Naive thymus-derived CD4-positive, alpha-beta T cell (primary cell): ENCODE results near the gene ANO4. TPM values are rescaled to one million over a fixed set of nuclear protein-coding genes. Genes with fewer than 3 reads are reported as not detected.

Source experiments
- ATAC-seq: fragments of 150-1000 bp; cut with Tn5 transposase; 2 replicates; pipeline ENCODE4 v1.10.0; 2021; ENCODE audit warnings: mild to moderate bottlenecking, moderate library complexity
- CTCF ChIA-PET: fragments of 350-600 bp; sonication (Branson Sonifier 250); formaldehyde crosslinking; loops from one replicate; lab custom pipeline; 2021; ENCODE audit warnings: antibody characterized with exemption; lab: Charles Lee
- POLR2A ChIA-PET: fragments of 350-600 bp; sonication (Branson Sonifier 250); formaldehyde crosslinking; loops from one replicate; lab custom pipeline; 2021; ENCODE audit warnings: antibody characterized with exemption, inconsistent platforms; lab: Charles Lee
- DNase-seq, 9 donors: peaks; one replicate each; pipeline versions ENCODE4 v3.0.0 to v3.0.0-alpha.2; 2020 to 2022; ENCODE audit warnings: mixed read lengths in 1 of 9
- H3K27ac ChIP-seq: one replicate; pipeline ENCODE4 v1.7.0; 2013; ENCODE audit warnings: mild to moderate bottlenecking, low read depth, low read length, moderate library complexity
- H3K27me3 ChIP-seq, 2 donors: one replicate each; pipeline ENCODE4 v1.7.0; 2013; ENCODE audit warnings: low read length in 2 of 2, mild to moderate bottlenecking in 2 of 2, moderate library complexity in 2 of 2; ENCODE audit not compliant: control insufficient read depth in 2 of 2, insufficient read depth in 2 of 2
- H3K36me3 ChIP-seq, 3 experiments: 1 replicate in 2 of 3; 2 replicates in 1 of 3; pipeline ENCODE4 v1.7.0; 2013; ENCODE audit warnings: low read length in 3 of 3, mild to moderate bottlenecking in 3 of 3, moderate library complexity in 1 of 3; ENCODE audit not compliant: insufficient read depth in 3 of 3, control insufficient read depth in 2 of 3
- H3K4me1 ChIP-seq, 2 donors: one replicate each; pipeline ENCODE4 v1.7.0; 2013; ENCODE audit warnings: low read length in 2 of 2, mild to moderate bottlenecking in 2 of 2, moderate library complexity in 1 of 2; ENCODE audit not compliant: control insufficient read depth in 2 of 2, insufficient read depth in 2 of 2
- H3K4me3 ChIP-seq: 2 replicates; pipeline ENCODE4 v1.7.0; 2013; ENCODE audit warnings: mild to moderate bottlenecking, low read length
- H3K9me3 ChIP-seq, 3 experiments: 1 replicate in 2 of 3; 2 replicates in 1 of 3; pipeline ENCODE4 v1.7.0; 2013; ENCODE audit warnings: low read length in 3 of 3; ENCODE audit not compliant: control insufficient read depth in 2 of 3
- H3K27ac Mint-ChIP-seq, 9 donors: one replicate each; pipeline ENCODE4 v1.8.0; 2020 to 2022; ENCODE audit warnings: mixed read lengths in 9 of 9, mild to moderate bottlenecking in 8 of 9, moderate library complexity in 5 of 9, inconsistent platforms in 2 of 9
- H3K27me3 Mint-ChIP-seq, 5 donors: one replicate each; pipeline ENCODE4 v1.8.0; 2021 to 2022; ENCODE audit warnings: mixed read lengths in 5 of 5, mild to moderate bottlenecking in 1 of 5
- H3K36me3 Mint-ChIP-seq, 5 donors: one replicate each; pipeline ENCODE4 v1.8.0; 2020 to 2022; ENCODE audit warnings: mixed read lengths in 5 of 5, mild to moderate bottlenecking in 3 of 5, inconsistent platforms in 1 of 5
- H3K4me1 Mint-ChIP-seq, 7 donors: one replicate each; pipeline ENCODE4 v1.8.0; 2020 to 2022; ENCODE audit warnings: mixed read lengths in 7 of 7, mild to moderate bottlenecking in 3 of 7, inconsistent platforms in 1 of 7
- H3K4me3 Mint-ChIP-seq, 10 donors: one replicate each; pipeline ENCODE4 v1.8.0; 2020 to 2022; ENCODE audit warnings: mild to moderate bottlenecking in 10 of 10, mixed read lengths in 10 of 10, moderate library complexity in 6 of 10, inconsistent platforms in 2 of 10
- H3K9me3 Mint-ChIP-seq, 11 donors: one replicate each; pipeline ENCODE4 v1.8.0; 2020 to 2022; ENCODE audit warnings: mixed read lengths in 11 of 11, mild to moderate bottlenecking in 4 of 11, inconsistent platforms in 1 of 11, moderate library complexity in 1 of 11
- intact Hi-C, 2 donors: fragments of 100-400 bp; cut with micrococcal nuclease; formaldehyde crosslinking; loops; one replicate each; pipeline ENCODE4 v1.15.1; 2023
- polyA plus RNA-seq, 2 donors: library from polyadenylated mRNA; unstranded; fragments of 300-500 nt; fragmentation: Illumina TruSeq; gene quantifications; one replicate each; pipeline ENCODE4 v1.2.3, GENCODE V29; 2021
- total RNA-seq, 6 experiments: library from RNA in 5 of 6; stranded (reverse) in 5 of 6; gene quantifications; 1 replicate in 5 of 6; 2 replicates in 1 of 6; pipeline ENCODE4 v1.2.3 and lab custom pipeline; 2021 to 2026

Gene ANO4
- total and polyA plus RNA-seq, 7 experiments from 2014 or later: not detected

- peaks cover 0 to 9% (median 0%) of the 10 kb centered on the region in 5 donors for H3K27me3 Mint-ChIP-seq
- Histone ChIP-seq H3K4me1 (no peaks in the 10 kb centered on the region), H3K27me3 (no peaks in the 10 kb centered on the region), H3K9me3 (no peaks in the 10 kb centered on the region), H3K36me3 (no peaks in the 10 kb centered on the region), H3K27ac (no peak overlapping the region), H3K4me3 (no peak overlapping the region)
- intact Hi-C loops: no loop called here
- peaks cover 0 to 5% (median 0%) of the 10 kb centered on the region in 5 donors for H3K36me3 Mint-ChIP-seq
- no peak for ATAC-seq
- H3K4me3 Mint-ChIP-seq: no peak overlapping the region
- peak overlapping the region in 1 of 9 donors; percentile 71 for H3K27ac Mint-ChIP-seq
- ChIA-PET CTCF (no interaction called here), POLR2A (no interaction called here)
- peaks cover under 1 to 22% (median 5%) of the 10 kb centered on the region in 11 donors for H3K9me3 Mint-ChIP-seq
- no peak for DNase-seq
- H3K4me1 Mint-ChIP-seq: no peaks in the 10 kb centered on the region
These were observed 220.5 kb downstream of the ANO4 start for GRCh38 chr12:101015044-101015443.

GRCh38 chr12:101018540-101018939 is 224.0 kb downstream of the ANO4 start:
- no peaks in the 10 kb centered on the region for H3K27me3 ChIP-seq
- H3K9me3 ChIP-seq: no peaks in the 10 kb centered on the region
- Mint-ChIP-seq H3K4me3 (no peak overlapping the region), H3K27ac (no peak overlapping the region), H3K27me3 (peaks cover 0 to 9% (median 0%) of the 10 kb centered on the region in 5 donors), H3K9me3 (peaks cover 0 to 13% (median 5%) of the 10 kb centered on the region in 11 donors), H3K4me1 (no peaks in the 10 kb centered on the region), H3K36me3 (peaks cover 0 to 5% (median 0%) of the 10 kb centered on the region in 5 donors)
- no peak overlapping the region for H3K4me3 ChIP-seq
- ChIA-PET CTCF (no interaction called here), POLR2A (no interaction called here)
- intact Hi-C loops: no loop called here
- no peaks in the 10 kb centered on the region for H3K4me1 ChIP-seq
- DNase-seq: no peak
- H3K27ac ChIP-seq: no peak overlapping the region
- no peaks in the 10 kb centered on the region for H3K36me3 ChIP-seq
- ATAC-seq: no peak

GRCh38 chr12:101019201-101019600 is 224.6 kb downstream of the ANO4 start:
- H3K27ac Mint-ChIP-seq: no peak overlapping the region
- no peak for DNase-seq

GRCh38 chr12:101019667-101020066 is 225.1 kb downstream of the ANO4 start:
- no peak for DNase-seq
- H3K4me3 Mint-ChIP-seq: no peak overlapping the region
- Histone ChIP-seq H3K27ac (no peak overlapping the region), H3K4me1 (no peaks in the 10 kb centered on the region), H3K9me3 (no peaks in the 10 kb centered on the region), H3K27me3 (no peaks in the 10 kb centered on the region), H3K4me3 (no peak overlapping the region), H3K36me3 (no peaks in the 10 kb centered on the region)
- ChIA-PET CTCF (no interaction called here), POLR2A (no interaction called here)
- no peaks in the 10 kb centered on the region for H3K4me1 Mint-ChIP-seq
- no peak overlapping the region for H3K27ac Mint-ChIP-seq
- intact Hi-C loops: no loop called here
- peaks cover 0 to 5% (median 0%) of the 10 kb centered on the region in 5 donors for H3K36me3 Mint-ChIP-seq
- H3K27me3 Mint-ChIP-seq: peaks cover 0 to 9% (median 0%) of the 10 kb centered on the region in 5 donors
- peaks cover 0 to 10% (median 5%) of the 10 kb centered on the region in 11 donors for H3K9me3 Mint-ChIP-seq
- ATAC-seq: no peak

More at GRCh38 chr12:101019201-101019600, 224.6 kb downstream of the ANO4 start:
- Mint-ChIP-seq H3K9me3 (peaks cover 0 to 10% (median 5%) of the 10 kb centered on the region in 11 donors), H3K36me3 (peaks cover 0 to 5% (median 0%) of the 10 kb centered on the region in 5 donors), H3K4me1 (no peaks in the 10 kb centered on the region), H3K27me3 (peaks cover 0 to 9% (median 0%) of the 10 kb centered on the region in 5 donors), H3K4me3 (no peak overlapping the region)
- Histone ChIP-seq H3K27ac (no peak overlapping the region), H3K4me1 (no peaks in the 10 kb centered on the region), H3K9me3 (no peaks in the 10 kb centered on the region), H3K27me3 (no peaks in the 10 kb centered on the region), H3K36me3 (no peaks in the 10 kb centered on the region), H3K4me3 (no peak overlapping the region)
- intact Hi-C loops: no loop called here
- ChIA-PET POLR2A (no interaction called here), CTCF (no interaction called here)
- no peak for ATAC-seq

GRCh38 chr12:101021442-101021841 is 226.9 kb downstream of the ANO4 start:
- H3K9me3 Mint-ChIP-seq: peaks cover 0 to 7% (median 4%) of the 10 kb centered on the region in 11 donors
- H3K9me3 ChIP-seq: no peaks in the 10 kb centered on the region
- ATAC-seq (no peak), DNase-seq (no peak)
- no peaks in the 10 kb centered on the region for H3K36me3 ChIP-seq
- no peak overlapping the region for H3K4me3 ChIP-seq
- CTCF ChIA-PET: no interaction called here
- intact Hi-C loops: no loop called here
- H3K4me1 ChIP-seq: no peaks in the 10 kb centered on the region
- H3K27me3 Mint-ChIP-seq: peaks cover 0 to 8% (median 0%) of the 10 kb centered on the region in 5 donors
- H3K4me3 Mint-ChIP-seq: no peak overlapping the region
- no peak overlapping the region for H3K27ac Mint-ChIP-seq
- no peaks in the 10 kb centered on the region for H3K4me1 Mint-ChIP-seq
- H3K36me3 Mint-ChIP-seq: no peaks in the 10 kb centered on the region
- H3K27me3 ChIP-seq: no peaks in the 10 kb centered on the region
- POLR2A ChIA-PET: no interaction called here
- H3K27ac ChIP-seq: no peak overlapping the region

- H3K4me1 ChIP-seq: no peaks in the 10 kb centered on the region
- intact Hi-C loops: no loop called here
- H3K4me3 ChIP-seq: no peak overlapping the region
- ChIA-PET CTCF (no interaction called here), POLR2A (no interaction called here)
- peaks cover 0 to 8% (median 0%) of the 10 kb centered on the region in 5 donors for H3K27me3 Mint-ChIP-seq
- ATAC-seq (no peak), DNase-seq (no peak)
- H3K4me1 Mint-ChIP-seq: no peaks in the 10 kb centered on the region
- H3K27me3 ChIP-seq: no peaks in the 10 kb centered on the region
- no peak overlapping the region for H3K27ac ChIP-seq
- no peak overlapping the region for H3K4me3 Mint-ChIP-seq
- no peak overlapping the region for H3K27ac Mint-ChIP-seq
- no peaks in the 10 kb centered on the region for H3K9me3 ChIP-seq
- no peaks in the 10 kb centered on the region for H3K36me3 ChIP-seq
- peaks cover 0 to 7% (median 4%) of the 10 kb centered on the region in 11 donors for H3K9me3 Mint-ChIP-seq
- no peaks in the 10 kb centered on the region for H3K36me3 Mint-ChIP-seq
These were observed 227.4 kb downstream of the ANO4 start for GRCh38 chr12:101021911-101022388.

- Mint-ChIP-seq H3K9me3 (peaks cover 11 to 44% (median 24%) of the 10 kb centered on the region in 11 donors), H3K36me3 (peaks cover 0 to 10% (median 0%) of the 10 kb centered on the region in 5 donors), H3K4me1 (no peaks in the 10 kb centered on the region), H3K4me3 (no peak overlapping the region), H3K27ac (no peak overlapping the region), H3K27me3 (no peaks in the 10 kb centered on the region)
- H3K9me3 ChIP-seq: no peaks in the 10 kb centered on the region
- no peak for DNase-seq
- intact Hi-C loops: no loop called here
- ChIA-PET POLR2A (no interaction called here), CTCF (no interaction called here)
- H3K4me1 ChIP-seq: no peaks in the 10 kb centered on the region
- ATAC-seq: no peak
- no peak overlapping the region for H3K27ac ChIP-seq
- H3K4me3 ChIP-seq: no peak overlapping the region
- H3K27me3 ChIP-seq: no peaks in the 10 kb centered on the region
- H3K36me3 ChIP-seq: no peaks in the 10 kb centered on the region
These were observed 232.6 kb downstream of the ANO4 start for GRCh38 chr12:101027200-101027599.
